HepG2 (cell line): ENCODE results near the gene SRCIN1. TPM values are rescaled to one million over a fixed set of nuclear protein-coding genes. Genes with fewer than 3 reads are reported as not detected.

Experiments used
- CENPT ChIP-seq: sonication (generic); formaldehyde crosslinking; IDR thresholded peaks from 2 replicates; pipeline ENCODE4 v1.8.0; 2022; ENCODE audit warnings: low read depth, mild to moderate bottlenecking, moderate library complexity, missing genetic modification reagents
- GFI1 ChIP-seq: sonication (generic); formaldehyde crosslinking; IDR thresholded peaks from 2 replicates; pipeline ENCODE4 v1.5.0; 2020; ENCODE audit warnings: missing genetic modification reagents, mild to moderate bottlenecking, borderline replicate concordance
- KDM5B ChIP-seq: sonication (generic); formaldehyde crosslinking; IDR thresholded peaks from 2 replicates; pipeline ENCODE4 v1.4.0; 2020; ENCODE audit warnings: missing genetic modification reagents, mild to moderate bottlenecking, borderline replicate concordance
- KLF16 ChIP-seq, 2 experiments: sonication (generic) in 1 of 2; formaldehyde crosslinking in 1 of 2; IDR thresholded peaks; 2 replicates each; pipeline versions ENCODE4 v1.6.1 to v1.8.0; 2016 to 2023; ENCODE audit warnings: missing genetic modification reagents in 2 of 2, missing compliant biosample characterization in 1 of 2
- NFE2L1 ChIP-seq: sonication (generic); formaldehyde crosslinking; IDR thresholded peaks from 2 replicates; pipeline ENCODE4 v1.4.0; 2020; ENCODE audit warnings: missing genetic modification reagents, mild to moderate bottlenecking, borderline replicate concordance
- RAD21 ChIP-seq: fragments of 450-650 bp; formaldehyde crosslinking; IDR thresholded peaks from 2 replicates; pipeline ENCODE4 v1.5.0; 2020; ENCODE audit warnings: mild to moderate bottlenecking
- TAF1 ChIP-seq: sonication (generic); formaldehyde crosslinking; IDR thresholded peaks from 2 replicates; pipeline ENCODE4 v1.4.0; 2020; ENCODE audit warnings: missing genetic modification reagents
- ZNF101 ChIP-seq: sonication (generic); formaldehyde crosslinking; IDR thresholded peaks from 2 replicates; pipeline ENCODE4 v1.4.0; 2020; ENCODE audit warnings: mild to moderate bottlenecking, low read depth, missing genetic modification reagents, borderline replicate concordance
- ZNF20 ChIP-seq: sonication (generic); formaldehyde crosslinking; IDR thresholded peaks from 2 replicates; pipeline ENCODE4 v1.4.0; 2020; ENCODE audit warnings: mild to moderate bottlenecking, moderate library complexity, missing genetic modification reagents
- ZNF251 ChIP-seq: sonication (generic); formaldehyde crosslinking; IDR thresholded peaks from 2 replicates; pipeline ENCODE4 v1.9.0; 2021; ENCODE audit warnings: mild to moderate bottlenecking, missing genetic modification reagents
- ZNF296 ChIP-seq: sonication (generic); formaldehyde crosslinking; conservative IDR thresholded peaks from 2 replicates; pipeline ENCODE4 v1.5.0; 2020; ENCODE audit warnings: mild to moderate bottlenecking, missing genetic modification reagents
- ZNF317 ChIP-seq: sonication (generic); formaldehyde crosslinking; IDR thresholded peaks from 2 replicates; pipeline ENCODE4 v1.5.0; 2020; ENCODE audit warnings: mild to moderate bottlenecking, missing genetic modification reagents
- ZNF510 ChIP-seq: sonication (generic); formaldehyde crosslinking; IDR thresholded peaks from 2 replicates; pipeline ENCODE4 v1.4.0; 2020; ENCODE audit warnings: low read depth, mild to moderate bottlenecking, missing genetic modification reagents
- ZNF614 ChIP-seq: IDR thresholded peaks from 2 replicates; pipeline ENCODE4 v1.6.1; 2018; ENCODE audit warnings: missing biosample characterization, missing genetic modification reagents, inconsistent platforms, borderline replicate concordance
- ZNF724P ChIP-seq: sonication (generic); formaldehyde crosslinking; IDR thresholded peaks from 2 replicates; pipeline ENCODE4 v1.8.0; 2022; ENCODE audit warnings: missing genetic modification reagents, borderline replicate concordance
- polyA plus RNA-seq, 8 experiments: library from polyadenylated mRNA; depleted of rRNA in 3 of 8; stranded (reverse) in 7 of 8; unstranded in 1 of 8; fragments of >200 nt; fragmentation: Illumina TruSeq in 4 of 8; extraction: Trizol in 4 of 8; gene quantifications; 2 replicates each; pipeline versions ENCODE4 v1.2.1 to v1.2.3, GENCODE V29; 2011 to 2016; ENCODE audit warnings: low read depth in 4 of 8, missing spikeins in 1 of 8, mixed read lengths in 1 of 8; ENCODE audit not compliant: insufficient read depth in 1 of 8
- total RNA-seq, 5 experiments: library from RNA; depleted of rRNA; stranded (reverse); fragments of >200 nt; fragmentation: Illumina TruSeq; extraction: Trizol; gene quantifications; 2 replicates each; pipeline ENCODE4 v1.2.3, GENCODE V29; 2016; ENCODE audit warnings: low read depth in 1 of 5
- TF ChIP-seq, protein P1 (sequence below): sonication (generic); formaldehyde crosslinking; IDR thresholded peaks from 2 replicates; pipeline ENCODE4 v1.5.0; 2020; ENCODE audit warnings: mild to moderate bottlenecking, missing genetic modification reagents
- TF ChIP-seq, protein P2 (sequence below): sonication (generic); formaldehyde crosslinking; IDR thresholded peaks from 2 replicates; pipeline ENCODE4 v1.9.0; 2022; ENCODE audit warnings: missing genetic modification reagents, mild to moderate bottlenecking, borderline replicate concordance
- TF ChIP-seq, protein P3 (sequence below): IDR thresholded peaks from 2 replicates; pipeline ENCODE4 v1.6.1; 2018; ENCODE audit warnings: missing genetic modification reagents, mild to moderate bottlenecking, missing compliant biosample characterization

The SRCIN1 gene
- total and polyA plus RNA-seq, 2 of the 13 experiments (the other 11 are each of a cell fraction or from before 2014, with no cell fraction given): 1.2 to 9.6 TPM

DNA sequence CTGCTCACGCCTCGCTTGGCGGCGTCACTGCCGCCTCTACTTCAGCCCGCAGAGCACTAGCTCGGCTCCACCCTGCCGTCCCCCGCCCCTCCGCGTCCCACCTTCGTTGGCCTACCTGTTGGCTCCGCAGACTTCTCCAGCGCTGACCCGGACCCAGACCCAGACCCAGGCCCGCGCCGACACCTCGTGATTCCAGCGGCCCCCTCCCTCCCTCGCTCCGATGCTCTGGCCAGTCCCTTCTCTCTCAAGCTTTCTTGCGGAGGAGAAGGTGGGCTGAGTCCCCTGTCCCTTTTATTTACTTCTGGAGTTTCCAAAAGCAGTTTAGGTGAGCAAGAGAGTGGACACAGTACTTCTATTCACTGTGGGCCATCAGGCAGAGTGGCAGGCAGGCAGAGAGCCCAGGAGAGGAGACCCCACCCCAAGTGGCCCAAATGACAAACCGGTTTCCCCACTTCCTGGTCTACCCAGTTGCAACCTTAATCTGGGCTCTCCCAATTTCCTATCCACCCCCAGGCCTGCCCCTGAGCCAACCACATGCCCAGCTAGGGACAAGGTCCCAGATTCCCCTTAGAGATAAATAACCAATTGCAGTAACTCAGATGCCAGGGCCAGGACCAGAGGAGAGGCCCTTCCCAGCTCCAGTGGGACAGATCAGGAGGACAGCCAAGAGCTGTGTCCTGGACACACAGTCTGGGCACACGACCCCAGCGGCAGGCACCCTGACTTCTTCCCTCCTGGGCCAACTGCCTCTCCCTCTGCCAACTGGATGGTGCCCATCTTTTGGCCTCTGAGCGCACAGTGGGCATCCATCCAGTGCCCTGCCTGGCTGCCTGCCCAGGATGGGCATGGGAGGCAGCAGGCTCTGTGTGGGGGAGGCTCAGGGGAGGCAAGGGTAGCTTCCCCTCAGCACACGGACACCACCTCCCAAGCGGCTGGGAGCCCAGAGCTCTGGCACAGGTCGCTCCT, 1.2 kb upstream of the SRCIN1 start (continued):
- TF ChIP-seq ZNF296 (CRISPR knock-in tag) (0 out of 2 replicates have a peak, but pooled peaks have one; percentile 32), CENPT (CRISPR knock-in tag) (no peak), ZNF510 (CRISPR knock-in tag) (0 out of 2 replicates have a peak, but pooled peaks have one; percentile 15), TAF1 (0 out of 2 replicates have a peak, but pooled peaks have one; percentile 1), KLF16 (CRISPR knock-in tag; IDR thresholded peaks at IDR 0.05) (0 out of 4 replicates have a peak, but pooled peaks of 1 of the 2 experiments have one; percentile 68), ZNF101 (no peak), ZNF724P (CRISPR knock-in tag) (no peak), ZNF317 (CRISPR knock-in tag) (no peak), GFI1 (no peak), ZNF20 (CRISPR knock-in tag) (no peak), ZNF614 (CRISPR knock-in tag) (no peak; the same call in 1 of the 2 replicates), ZNF251 (CRISPR knock-in tag) (no peak), RAD21 (no peak), NFE2L1 (CRISPR knock-in tag) (0 out of 2 replicates have a peak, but pooled peaks have one; percentile 74), KDM5B (CRISPR knock-in tag) (peak; percentile 4; the same call in 1 of the 2 replicates)
- TF ChIP-seq, protein P1, sequence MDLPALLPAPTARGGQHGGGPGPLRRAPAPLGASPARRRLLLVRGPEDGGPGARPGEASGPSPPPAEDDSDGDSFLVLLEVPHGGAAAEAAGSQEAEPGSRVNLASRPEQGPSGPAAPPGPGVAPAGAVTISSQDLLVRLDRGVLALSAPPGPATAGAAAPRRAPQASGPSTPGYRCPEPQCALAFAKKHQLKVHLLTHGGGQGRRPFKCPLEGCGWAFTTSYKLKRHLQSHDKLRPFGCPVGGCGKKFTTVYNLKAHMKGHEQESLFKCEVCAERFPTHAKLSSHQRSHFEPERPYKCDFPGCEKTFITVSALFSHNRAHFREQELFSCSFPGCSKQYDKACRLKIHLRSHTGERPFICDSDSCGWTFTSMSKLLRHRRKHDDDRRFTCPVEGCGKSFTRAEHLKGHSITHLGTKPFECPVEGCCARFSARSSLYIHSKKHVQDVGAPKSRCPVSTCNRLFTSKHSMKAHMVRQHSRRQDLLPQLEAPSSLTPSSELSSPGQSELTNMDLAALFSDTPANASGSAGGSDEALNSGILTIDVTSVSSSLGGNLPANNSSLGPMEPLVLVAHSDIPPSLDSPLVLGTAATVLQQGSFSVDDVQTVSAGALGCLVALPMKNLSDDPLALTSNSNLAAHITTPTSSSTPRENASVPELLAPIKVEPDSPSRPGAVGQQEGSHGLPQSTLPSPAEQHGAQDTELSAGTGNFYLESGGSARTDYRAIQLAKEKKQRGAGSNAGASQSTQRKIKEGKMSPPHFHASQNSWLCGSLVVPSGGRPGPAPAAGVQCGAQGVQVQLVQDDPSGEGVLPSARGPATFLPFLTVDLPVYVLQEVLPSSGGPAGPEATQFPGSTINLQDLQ (CRISPR knock-in tag): no peak; the same call in 1 of the 2 replicates
- TF ChIP-seq, protein P2, sequence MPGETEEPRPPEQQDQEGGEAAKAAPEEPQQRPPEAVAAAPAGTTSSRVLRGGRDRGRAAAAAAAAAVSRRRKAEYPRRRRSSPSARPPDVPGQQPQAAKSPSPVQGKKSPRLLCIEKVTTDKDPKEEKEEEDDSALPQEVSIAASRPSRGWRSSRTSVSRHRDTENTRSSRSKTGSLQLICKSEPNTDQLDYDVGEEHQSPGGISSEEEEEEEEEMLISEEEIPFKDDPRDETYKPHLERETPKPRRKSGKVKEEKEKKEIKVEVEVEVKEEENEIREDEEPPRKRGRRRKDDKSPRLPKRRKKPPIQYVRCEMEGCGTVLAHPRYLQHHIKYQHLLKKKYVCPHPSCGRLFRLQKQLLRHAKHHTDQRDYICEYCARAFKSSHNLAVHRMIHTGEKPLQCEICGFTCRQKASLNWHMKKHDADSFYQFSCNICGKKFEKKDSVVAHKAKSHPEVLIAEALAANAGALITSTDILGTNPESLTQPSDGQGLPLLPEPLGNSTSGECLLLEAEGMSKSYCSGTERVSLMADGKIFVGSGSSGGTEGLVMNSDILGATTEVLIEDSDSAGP (CRISPR knock-in tag): peak; percentile 56; the same call in 1 of the 2 replicates
- TF ChIP-seq, protein P3, sequence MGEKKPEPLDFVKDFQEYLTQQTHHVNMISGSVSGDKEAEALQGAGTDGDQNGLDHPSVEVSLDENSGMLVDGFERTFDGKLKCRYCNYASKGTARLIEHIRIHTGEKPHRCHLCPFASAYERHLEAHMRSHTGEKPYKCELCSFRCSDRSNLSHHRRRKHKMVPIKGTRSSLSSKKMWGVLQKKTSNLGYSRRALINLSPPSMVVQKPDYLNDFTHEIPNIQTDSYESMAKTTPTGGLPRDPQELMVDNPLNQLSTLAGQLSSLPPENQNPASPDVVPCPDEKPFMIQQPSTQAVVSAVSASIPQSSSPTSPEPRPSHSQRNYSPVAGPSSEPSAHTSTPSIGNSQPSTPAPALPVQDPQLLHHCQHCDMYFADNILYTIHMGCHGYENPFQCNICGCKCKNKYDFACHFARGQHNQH (CRISPR knock-in tag): no peak
